ENCODE data around the gene MRPL21. TPM values are rescaled to one million over a fixed set of nuclear protein-coding genes. Genes with fewer than 3 reads are reported as not detected.

MRPL21 gene
- 10 to 100 TPM; 28.6 to 43.8 (median 35.0) TPM for total RNA-seq

DNA sequence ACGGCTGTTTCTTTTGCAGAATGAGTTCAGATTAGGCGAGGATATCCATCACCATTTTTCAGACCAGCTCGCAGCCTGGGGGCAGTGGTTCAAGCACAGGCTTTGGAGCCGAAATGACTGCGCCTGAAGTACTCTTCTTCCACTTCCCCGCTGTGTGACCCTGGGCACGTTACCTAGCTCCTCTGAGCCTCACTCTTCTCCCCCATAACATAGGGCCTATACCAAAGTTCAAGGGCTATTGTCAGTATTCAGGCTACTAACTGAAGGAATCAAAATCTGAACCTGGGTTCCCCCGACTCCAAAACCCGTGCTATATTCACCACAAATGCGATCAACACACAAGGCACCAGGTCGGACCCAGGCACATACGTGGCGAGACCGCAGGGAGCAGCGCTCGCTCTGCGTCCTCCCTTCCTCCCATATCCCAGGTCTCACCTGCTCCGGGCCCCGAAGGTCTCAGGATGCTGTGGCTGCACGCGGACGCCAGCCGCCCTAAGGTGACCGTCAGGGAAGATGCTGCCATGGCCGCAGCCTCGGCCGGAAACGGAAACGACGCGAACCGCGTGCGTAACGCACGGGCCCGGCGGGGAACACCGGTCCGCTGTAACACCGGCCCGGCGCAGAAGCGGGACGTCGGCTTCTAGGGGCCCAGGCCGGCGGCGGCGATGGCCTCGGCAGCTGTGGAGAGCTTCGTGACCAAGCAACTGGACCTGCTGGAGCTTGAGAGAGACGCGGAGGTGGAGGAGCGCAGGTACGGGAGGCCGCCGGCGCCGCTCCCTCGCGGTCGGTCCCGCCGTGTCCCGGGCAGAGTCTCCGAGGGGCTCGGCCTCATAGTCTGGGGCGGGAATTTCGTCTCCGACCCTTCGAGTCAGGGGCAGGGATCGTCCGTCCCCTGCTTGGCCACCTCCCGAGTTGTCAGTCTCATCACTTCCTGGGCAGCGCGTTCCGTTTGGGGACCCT lies at the start of gene MRPL21, which contains the start of gene IGHMBP2:
TSS of gene MRPL21 (minus strand) at position 545 of the 960 bp plus-strand sequence. CDS start at position 523, 22 bp downstream.
TSS of gene IGHMBP2 (plus strand) at position 604 of the 960 bp plus-strand sequence. CDS start at position 666, 62 bp downstream.
- peaks cover 23% of the 10 kb centered on the region for H3K36me3 ChIP-seq
- 2% methylated on average over 18 of the region's 78 CpGs for WGBS
- no peaks in the 10 kb centered on the region for H3K27me3 ChIP-seq
- peak in 1 of 2 donors; percentile 51 for TF ChIP-seq POLR2A (IDR thresholded peaks at IDR 0.05)
- no peak for TF ChIP-seq CTCF (IDR thresholded peaks at IDR 0.05)
- TF ChIP-seq EP300 (IDR thresholded peaks at IDR 0.05), result no peak
- TF ChIP-seq POLR2AphosphoS5 (IDR thresholded peaks at IDR 0.05), result peak; percentile 69 to 98 (median 79)
- DNase-seq (ENCODE audit: low spot score in 2 of 2), result peak; percentile 88 to 92
- peaks cover 30% of the 10 kb centered on the region for H3K4me1 ChIP-seq
- peak within 1 kb of the TSS; percentile 72 for H3K27ac ChIP-seq
- H3K9me3 ChIP-seq, result no peaks in the 10 kb centered on the region
- H3K4me3 ChIP-seq, result peak within 1 kb of the TSS; percentile 86

DNA sequence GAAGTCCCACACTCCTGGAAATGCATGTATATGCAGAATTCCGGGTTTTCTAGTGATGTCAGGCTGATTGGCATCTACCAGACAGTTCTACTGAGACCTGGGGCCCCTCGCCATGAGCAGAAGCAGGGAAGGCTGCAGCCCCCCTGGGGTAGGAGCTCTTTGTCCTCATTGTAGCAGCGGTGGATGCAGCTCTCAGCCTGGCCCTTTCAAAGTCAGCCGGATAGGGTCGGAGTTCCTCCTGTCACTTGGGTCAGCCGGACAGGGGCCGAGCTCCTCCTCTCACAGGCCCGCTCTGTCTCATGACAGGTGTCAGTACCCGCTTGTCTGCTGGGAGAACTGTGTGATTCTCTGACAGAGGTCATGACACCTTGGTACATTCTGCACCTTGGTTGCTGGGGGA lies 47.1 kb upstream of the MRPL21 start:
- WGBS, result 75% methylated on average over 9 of the region's 9 CpGs
- Histone ChIP-seq H3K4me3 (no peak overlapping the region), H3K27ac (no peak overlapping the region), H3K36me3 (no peaks in the 10 kb centered on the region), H3K27me3 (no peaks in the 10 kb centered on the region), H3K9me3 (no peaks in the 10 kb centered on the region), H3K4me1 (peaks cover 20% of the 10 kb centered on the region)
- no peak for TF ChIP-seq POLR2A (IDR thresholded peaks at IDR 0.05)
- TF ChIP-seq EP300 (IDR thresholded peaks at IDR 0.05), result no peak
- no peak for TF ChIP-seq CTCF (IDR thresholded peaks at IDR 0.05)
- TF ChIP-seq POLR2AphosphoS5 (IDR thresholded peaks at IDR 0.05), result no peak
- no peak for DNase-seq (ENCODE audit: low spot score in 2 of 2)

- Histone ChIP-seq H3K27me3 (no peaks in the 10 kb centered on the region), H3K4me1 (peaks cover 15% of the 10 kb centered on the region), H3K27ac (no peak overlapping the region), H3K36me3 (no peaks in the 10 kb centered on the region), H3K4me3 (no peak overlapping the region), H3K9me3 (no peaks in the 10 kb centered on the region)
- TF ChIP-seq CTCF (IDR thresholded peaks at IDR 0.05), result peak in 1 of 2 donors; percentile 7
- TF ChIP-seq EP300 (IDR thresholded peaks at IDR 0.05), result no peak
- 74% methylated on average over 2 of the region's 5 CpGs for WGBS
- no peak for DNase-seq (ENCODE audit: low spot score in 2 of 2)
Measured at GRCh38 chr11:68950270-68950669, 46.6 kb upstream of the MRPL21 start.

DNA sequence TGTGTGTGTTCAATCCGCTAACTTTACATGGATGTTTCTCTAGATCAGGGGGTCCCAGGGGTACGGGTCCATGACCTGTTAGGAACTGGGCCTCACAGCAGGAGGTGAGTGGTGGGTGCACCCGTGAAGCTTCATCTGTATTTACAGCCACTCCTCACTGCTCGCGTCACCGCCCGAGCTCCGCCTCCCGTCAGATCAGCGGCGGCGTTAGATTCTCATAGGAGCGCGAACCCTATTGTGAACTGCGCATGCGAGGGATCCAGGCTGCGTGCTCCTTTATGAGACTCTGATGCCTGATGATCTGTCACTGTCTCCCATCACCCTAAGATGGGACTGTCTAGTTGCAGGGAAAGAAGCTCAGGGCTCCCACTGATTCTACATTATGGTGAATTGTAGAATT lies 45.3 kb upstream of the MRPL21 start:
- H3K9me3 ChIP-seq, result no peaks in the 10 kb centered on the region
- H3K36me3 ChIP-seq, result no peaks in the 10 kb centered on the region
- H3K27ac ChIP-seq, result no peak overlapping the region
- 96% methylated on average over 17 of the region's 17 CpGs for WGBS
- no peaks in the 10 kb centered on the region for H3K27me3 ChIP-seq
- peaks cover 10% of the 10 kb centered on the region for H3K4me1 ChIP-seq
- no peak overlapping the region for H3K4me3 ChIP-seq
- TF ChIP-seq POLR2AphosphoS5 (IDR thresholded peaks at IDR 0.05) (no peak), EP300 (IDR thresholded peaks at IDR 0.05) (no peak), POLR2A (IDR thresholded peaks at IDR 0.05) (no peak)
- no peak for DNase-seq (ENCODE audit: low spot score in 2 of 2)

DNA sequence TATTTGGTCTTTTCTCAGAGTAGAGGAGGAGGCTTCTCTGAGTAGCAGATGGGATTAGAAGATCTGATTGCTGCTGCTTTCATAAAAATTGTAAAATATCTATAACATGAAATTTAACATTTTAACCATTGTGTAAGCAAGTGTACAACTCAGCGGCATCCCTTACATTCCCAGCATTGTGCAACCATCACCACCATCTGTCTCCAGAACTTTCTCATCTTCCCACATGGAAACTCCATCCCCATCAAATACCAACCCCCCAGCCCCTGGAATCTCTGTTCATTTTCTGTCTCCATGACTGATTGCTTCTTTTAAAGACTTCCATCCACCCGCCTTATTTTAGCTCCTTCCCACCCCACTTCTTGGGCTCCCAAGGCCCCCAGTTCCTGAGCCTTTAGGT lies 44.9 kb upstream of the MRPL21 start:
- Histone ChIP-seq H3K27me3 (no peaks in the 10 kb centered on the region), H3K4me1 (peaks cover 12% of the 10 kb centered on the region), H3K9me3 (no peaks in the 10 kb centered on the region), H3K27ac (no peak overlapping the region), H3K36me3 (no peaks in the 10 kb centered on the region), H3K4me3 (no peak overlapping the region)
- TF ChIP-seq POLR2AphosphoS5 (IDR thresholded peaks at IDR 0.05), result no peak
- no peak for TF ChIP-seq CTCF (IDR thresholded peaks at IDR 0.05)
- no peak for TF ChIP-seq EP300 (IDR thresholded peaks at IDR 0.05)
- TF ChIP-seq POLR2A (IDR thresholded peaks at IDR 0.05), result no peak
- WGBS, result 89% methylated on average over 2 of the region's 2 CpGs
- no peak for DNase-seq (ENCODE audit: low spot score in 2 of 2)
